BLaER1 treated with 17β-estradiol and CSF1 and Interleukin-3, amounts not matched to agents 10 nM and 100 nM (cell line): Measurements from ENCODE around the gene TESPA1.

Source experiments
- H3K27ac ChIP-seq, 11 experiments: shearing (Covaris generic); formaldehyde crosslinking; 2 replicates each; pipeline ENCODE4 v1.8.1; 2022
- H3K27me3 ChIP-seq, 11 experiments: shearing (Covaris generic); formaldehyde crosslinking; 2 replicates each; pipeline ENCODE4 v1.8.1; 2022
- H3K36me3 ChIP-seq, 11 experiments: shearing (Covaris generic); formaldehyde crosslinking; 2 replicates each; pipeline ENCODE4 v1.8.1; 2022
- H3K4me1 ChIP-seq, 10 experiments: shearing (Covaris generic); formaldehyde crosslinking; 2 replicates each; pipeline ENCODE4 v1.8.1; 2022
- H3K4me2 ChIP-seq, 11 experiments: shearing (Covaris generic); formaldehyde crosslinking; 2 replicates each; pipeline ENCODE4 v1.8.1; 2022
- H3K4me3 ChIP-seq, 10 experiments: shearing (Covaris generic); formaldehyde crosslinking; 2 replicates each; pipeline ENCODE4 v1.8.1; 2022
- H3K9ac ChIP-seq, 11 experiments: shearing (Covaris generic); formaldehyde crosslinking; 2 replicates each; pipeline ENCODE4 v1.8.1; 2022
- H3K9me3 ChIP-seq, 11 experiments: shearing (Covaris generic); formaldehyde crosslinking; replicated peaks in 1 of 11; 2 replicates each; pipeline ENCODE4 v1.8.1; 2022
- H4K20me1 ChIP-seq, 11 experiments: shearing (Covaris generic); formaldehyde crosslinking; 2 replicates each; pipeline ENCODE4 v1.8.1; 2022
- Cebpa-rat ChIP-seq, 11 experiments: shearing (Covaris generic); IDR thresholded peaks; 2 replicates each; pipeline ENCODE4 v1.8.1; 2022

Gene TESPA1

GRCh38 chr12:54941659-54942058, 42.9 kb downstream of the TESPA1 start:
- no peak for TF ChIP-seq Cebpa-rat (IDR thresholded peaks at IDR 0.05)
- H3K4me3 ChIP-seq, result no peak overlapping the region
- 0 out of 22 replicates have a peak, but pooled peaks cover 0 to 2% (median 0%) of the 10 kb centered on the region in 11 experiments for H3K9me3 ChIP-seq
- H3K27me3 ChIP-seq, result no peaks in the 10 kb centered on the region
- no peak overlapping the region for H3K4me2 ChIP-seq
- H3K4me1 ChIP-seq, result peaks cover 0 to 10% (median 0%) of the 10 kb centered on the region in 10 experiments; a peak in 5 of 20 replicates
- no peaks in the 10 kb centered on the region for H3K36me3 ChIP-seq
- H3K27ac ChIP-seq, result no peak overlapping the region
- H3K9ac ChIP-seq, result no peak overlapping the region
- no peaks in the 10 kb centered on the region for H4K20me1 ChIP-seq

GRCh38 chr12:54940727-54941315, 43.7 kb downstream of the TESPA1 start:
- 0 out of 22 replicates have a peak, but pooled peaks cover 0 to 2% (median 0%) of the 10 kb centered on the region in 11 experiments for H3K9me3 ChIP-seq
- H3K4me1 ChIP-seq, result peaks cover 0 to 18% (median 2%) of the 10 kb centered on the region in 10 experiments; a peak in 14 of 20 replicates
- no peak overlapping the region for H3K4me3 ChIP-seq
- H3K4me2 ChIP-seq, result no peak overlapping the region
- H3K27me3 ChIP-seq, result no peaks in the 10 kb centered on the region
- H3K9ac ChIP-seq, result no peak overlapping the region
- no peak for TF ChIP-seq Cebpa-rat (IDR thresholded peaks at IDR 0.05)
- no peaks in the 10 kb centered on the region for H4K20me1 ChIP-seq
- no peaks in the 10 kb centered on the region for H3K36me3 ChIP-seq
- no peak overlapping the region for H3K27ac ChIP-seq

- no peak overlapping the region for H3K27ac ChIP-seq
- no peak for TF ChIP-seq Cebpa-rat (IDR thresholded peaks at IDR 0.05)
- H3K9me3 ChIP-seq, result no peaks in the 10 kb centered on the region
- H3K4me1 ChIP-seq, result peaks cover 0 to 47% (median 15%) of the 10 kb centered on the region in 10 experiments; a peak in 15 of 20 replicates
- H3K27me3 ChIP-seq, result no peaks in the 10 kb centered on the region
- H3K36me3 ChIP-seq, result no peaks in the 10 kb centered on the region
- H3K9ac ChIP-seq, result no peak overlapping the region
- peak overlapping the region in 1 of 11 experiments; percentile 12; a peak in 1 of 22 replicates for H3K4me2 ChIP-seq
- no peak overlapping the region for H3K4me3 ChIP-seq
- H4K20me1 ChIP-seq, result no peaks in the 10 kb centered on the region
Observed at GRCh38 chr12:54937929-54938328, 46.6 kb downstream of the TESPA1 start.

- H3K9me3 ChIP-seq, result peaks cover 0 to 5% (median 0%) of the 10 kb centered on the region in 11 experiments; a peak in 3 of 22 replicates
- TF ChIP-seq Cebpa-rat (IDR thresholded peaks at IDR 0.05), result no peak
- peak overlapping the region in 2 of 11 experiments; percentile 12 to 68; a peak in 3 of 22 replicates for H3K4me2 ChIP-seq
- H3K27me3 ChIP-seq, result no peaks in the 10 kb centered on the region
- no peaks in the 10 kb centered on the region for H3K36me3 ChIP-seq
- no peaks in the 10 kb centered on the region for H4K20me1 ChIP-seq
- H3K4me1 ChIP-seq, result peaks cover 0 to 52% (median 15%) of the 10 kb centered on the region in 10 experiments; a peak in 15 of 20 replicates
- H3K9ac ChIP-seq, result no peak overlapping the region
- 0 out of 22 replicates have a peak overlapping the region, but pooled peaks of 1 of the 11 experiments have one; percentile 86 for H3K27ac ChIP-seq
- no peak overlapping the region for H3K4me3 ChIP-seq
Observed at GRCh38 chr12:54937376-54937775, 47.2 kb downstream of the TESPA1 start.

GRCh38 chr12:54936736-54937135, 47.8 kb downstream of the TESPA1 start:
- peak overlapping the region in 2 of 11 experiments; percentile 86 to 87; a peak in 3 of 22 replicates for H3K27ac ChIP-seq
- H3K27me3 ChIP-seq, result no peaks in the 10 kb centered on the region
- H3K9ac ChIP-seq, result no peak overlapping the region
- peaks cover 0 to 11% (median 5%) of the 10 kb centered on the region in 11 experiments; a peak in 11 of 22 replicates for H3K9me3 ChIP-seq
- no peaks in the 10 kb centered on the region for H3K36me3 ChIP-seq
- TF ChIP-seq Cebpa-rat (IDR thresholded peaks at IDR 0.05), result no peak
- H4K20me1 ChIP-seq, result no peaks in the 10 kb centered on the region
- H3K4me2 ChIP-seq, result peak overlapping the region in 3 of 11 experiments; percentile 39 to 78 (median 68); a peak in 4 of 22 replicates
- no peak overlapping the region for H3K4me3 ChIP-seq
- peaks cover 0 to 52% (median 15%) of the 10 kb centered on the region in 10 experiments; a peak in 15 of 20 replicates for H3K4me1 ChIP-seq

GRCh38 chr12:54935235-54935951, 49.2 kb downstream of the TESPA1 start:
- H3K27me3 ChIP-seq, result no peaks in the 10 kb centered on the region
- no peaks in the 10 kb centered on the region for H3K36me3 ChIP-seq
- no peak overlapping the region for H3K4me3 ChIP-seq
- peaks cover 4 to 24% (median 18%) of the 10 kb centered on the region in 11 experiments for H3K9me3 ChIP-seq
- H3K27ac ChIP-seq, result peak overlapping the region in 8 of 11 experiments; percentile 19 to 87 (median 56); a peak in 12 of 22 replicates
- no peak for TF ChIP-seq Cebpa-rat (IDR thresholded peaks at IDR 0.05)
- peak overlapping the region in 7 of 11 experiments; percentile 29 to 78 (median 40); a peak in 14 of 22 replicates for H3K4me2 ChIP-seq
- H3K4me1 ChIP-seq, result peaks cover 0 to 52% (median 15%) of the 10 kb centered on the region in 10 experiments; a peak in 15 of 20 replicates
- peak overlapping the region in 3 of 11 experiments; percentile 13 to 65 (median 59); a peak in 5 of 22 replicates for H3K9ac ChIP-seq
- H4K20me1 ChIP-seq, result no peaks in the 10 kb centered on the region

GRCh38 chr12:54934419-54934818, 50.1 kb downstream of the TESPA1 start:
- peaks cover 0 to 52% (median 15%) of the 10 kb centered on the region in 10 experiments; a peak in 15 of 20 replicates for H3K4me1 ChIP-seq
- H4K20me1 ChIP-seq, result no peaks in the 10 kb centered on the region
- no peak overlapping the region for H3K4me3 ChIP-seq
- H3K9me3 ChIP-seq, result peaks cover 14 to 34% (median 27%) of the 10 kb centered on the region in 11 experiments
- H3K36me3 ChIP-seq, result 0 out of 22 replicates have a peak, but pooled peaks cover 0 to 3% (median 0%) of the 10 kb centered on the region in 11 experiments
- H3K27ac ChIP-seq, result peak overlapping the region in 3 of 11 experiments; percentile 66 to 87 (median 86); a peak in 5 of 22 replicates
- H3K27me3 ChIP-seq, result no peaks in the 10 kb centered on the region
- no peak for TF ChIP-seq Cebpa-rat (IDR thresholded peaks at IDR 0.05)
- H3K9ac ChIP-seq, result no peak overlapping the region
- peak overlapping the region in 2 of 11 experiments; percentile 68 to 78; a peak in 5 of 22 replicates for H3K4me2 ChIP-seq

GRCh38 chr12:54933376-54933775, 51.2 kb downstream of the TESPA1 start:
- H3K9ac ChIP-seq, result no peak overlapping the region
- no peak for TF ChIP-seq Cebpa-rat (IDR thresholded peaks at IDR 0.05)
- H3K4me1 ChIP-seq, result peaks cover 0 to 52% (median 15%) of the 10 kb centered on the region in 10 experiments; a peak in 15 of 20 replicates

More at GRCh38 chr12:54933376-54933775, 51.2 kb downstream of the TESPA1 start:
- Histone ChIP-seq H3K9me3 (peaks cover 21 to 44% (median 30%) of the 10 kb centered on the region in 11 experiments), H3K4me2 (peak overlapping the region in 5 of 11 experiments; percentile 35 to 78 (median 57); a peak in 9 of 22 replicates), H3K27ac (peak overlapping the region in 4 of 11 experiments; percentile 43 to 87 (median 76); a peak in 6 of 22 replicates), H3K36me3 (0 out of 22 replicates have a peak, but pooled peaks cover 0 to 3% (median 0%) of the 10 kb centered on the region in 11 experiments), H3K27me3 (no peaks in the 10 kb centered on the region), H3K4me3 (no peak overlapping the region), H4K20me1 (no peaks in the 10 kb centered on the region)
